ENCODE results near the gene CYB5R3.
"Not testable (repeated sequence)": the region's sequence is repeated elsewhere in the genome, so short reads cannot be mapped to it uniquely, and the experiment has no call there.

CYB5R3 gene

DNA sequence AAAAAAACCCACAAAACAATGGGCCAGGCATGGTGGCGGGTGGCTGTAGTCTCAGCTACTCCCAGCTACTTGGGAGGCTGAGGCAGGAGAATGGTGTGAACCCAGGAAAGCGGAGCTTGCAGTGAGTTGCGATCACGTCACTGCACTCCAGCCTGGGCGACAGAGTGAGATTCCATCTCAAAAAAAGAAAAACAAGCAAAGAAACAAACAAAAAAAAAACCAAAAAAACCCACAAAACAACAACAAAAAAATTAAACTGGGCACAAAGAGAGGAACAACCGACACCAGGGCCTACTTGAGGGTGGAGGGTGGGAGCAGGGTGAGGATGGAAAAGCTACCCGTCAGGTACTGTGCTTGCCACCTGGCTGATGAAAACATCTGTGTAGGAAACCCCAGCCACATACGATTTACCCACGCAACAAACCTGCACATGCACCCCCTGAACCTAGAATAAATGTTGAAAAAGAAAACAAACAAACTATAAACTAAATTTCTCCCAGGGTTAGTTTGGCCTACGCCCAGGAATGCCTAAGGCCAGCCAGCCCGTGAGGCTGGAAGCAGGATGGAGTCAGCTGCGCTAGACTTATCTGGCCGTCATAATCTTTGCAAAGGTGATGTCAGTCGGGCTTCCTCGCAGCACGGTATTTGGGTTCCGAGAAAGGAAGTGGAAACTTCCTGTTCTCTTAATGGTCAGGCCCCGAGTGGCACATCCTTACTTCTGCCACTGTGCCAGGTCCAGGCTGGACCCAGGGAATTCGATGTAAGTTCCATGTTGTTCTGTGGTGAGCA lies 21.9 kb upstream of the CYB5R3 start:
- Histone ChIP-seq H3K4me3 (replicated peaks; ENCODE audit: insufficient read depth, low read length) (no peak overlapping the region), H3K27ac (replicated peaks) (no peak overlapping the region), H3K27me3 (ENCODE audit: insufficient read depth, poor library complexity, severe bottlenecking) (no peaks in the 10 kb centered on the region)
- DNase-seq (ENCODE audit: low read depth in 1 of 2, low spot score in 1 of 2), result peak in 1 of 2 experiments; percentile 14
- TF ChIP-seq SPI1 (IDR thresholded peaks at IDR 0.05; ENCODE audit: borderline replicate concordance, low read depth), result peak; percentile 39; the same call in 1 of the 2 replicates
- TF ChIP-seq, protein P1, sequence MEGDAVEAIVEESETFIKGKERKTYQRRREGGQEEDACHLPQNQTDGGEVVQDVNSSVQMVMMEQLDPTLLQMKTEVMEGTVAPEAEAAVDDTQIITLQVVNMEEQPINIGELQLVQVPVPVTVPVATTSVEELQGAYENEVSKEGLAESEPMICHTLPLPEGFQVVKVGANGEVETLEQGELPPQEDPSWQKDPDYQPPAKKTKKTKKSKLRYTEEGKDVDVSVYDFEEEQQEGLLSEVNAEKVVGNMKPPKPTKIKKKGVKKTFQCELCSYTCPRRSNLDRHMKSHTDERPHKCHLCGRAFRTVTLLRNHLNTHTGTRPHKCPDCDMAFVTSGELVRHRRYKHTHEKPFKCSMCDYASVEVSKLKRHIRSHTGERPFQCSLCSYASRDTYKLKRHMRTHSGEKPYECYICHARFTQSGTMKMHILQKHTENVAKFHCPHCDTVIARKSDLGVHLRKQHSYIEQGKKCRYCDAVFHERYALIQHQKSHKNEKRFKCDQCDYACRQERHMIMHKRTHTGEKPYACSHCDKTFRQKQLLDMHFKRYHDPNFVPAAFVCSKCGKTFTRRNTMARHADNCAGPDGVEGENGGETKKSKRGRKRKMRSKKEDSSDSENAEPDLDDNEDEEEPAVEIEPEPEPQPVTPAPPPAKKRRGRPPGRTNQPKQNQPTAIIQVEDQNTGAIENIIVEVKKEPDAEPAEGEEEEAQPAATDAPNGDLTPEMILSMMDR (IDR thresholded peaks at IDR 0.05; ENCODE audit: insufficient read depth, low read length), result no peak

DNA sequence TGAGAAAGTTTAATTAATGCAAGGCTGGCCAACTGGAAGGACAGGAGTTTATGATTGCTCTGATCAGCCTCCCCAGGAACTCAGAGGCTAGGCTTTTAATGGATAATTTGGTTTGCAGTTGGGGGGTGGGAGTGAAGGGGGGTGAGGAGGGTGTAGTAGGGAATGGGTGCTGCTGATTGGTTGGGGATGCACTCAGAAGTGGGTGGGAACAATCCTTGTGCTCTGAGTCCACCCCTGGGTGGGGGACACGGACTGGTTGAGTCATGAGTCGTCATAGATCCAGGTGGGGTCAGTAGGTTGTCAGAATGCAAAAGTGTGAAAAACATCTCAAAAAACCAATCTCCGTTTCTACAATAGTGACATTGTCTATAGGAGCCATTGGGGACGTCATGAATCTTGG lies 20.9 kb upstream of the CYB5R3 start:
- TF ChIP-seq GABPA (IDR thresholded peaks at IDR 0.05; ENCODE audit: low read depth), result no peak
- TF ChIP-seq POLR2AphosphoS5 (IDR thresholded peaks at IDR 0.05; ENCODE audit: low read depth), result no peak
- no peak for TF ChIP-seq SPI1 (IDR thresholded peaks at IDR 0.05; ENCODE audit: borderline replicate concordance, low read depth)
- TF ChIP-seq, protein P2, sequence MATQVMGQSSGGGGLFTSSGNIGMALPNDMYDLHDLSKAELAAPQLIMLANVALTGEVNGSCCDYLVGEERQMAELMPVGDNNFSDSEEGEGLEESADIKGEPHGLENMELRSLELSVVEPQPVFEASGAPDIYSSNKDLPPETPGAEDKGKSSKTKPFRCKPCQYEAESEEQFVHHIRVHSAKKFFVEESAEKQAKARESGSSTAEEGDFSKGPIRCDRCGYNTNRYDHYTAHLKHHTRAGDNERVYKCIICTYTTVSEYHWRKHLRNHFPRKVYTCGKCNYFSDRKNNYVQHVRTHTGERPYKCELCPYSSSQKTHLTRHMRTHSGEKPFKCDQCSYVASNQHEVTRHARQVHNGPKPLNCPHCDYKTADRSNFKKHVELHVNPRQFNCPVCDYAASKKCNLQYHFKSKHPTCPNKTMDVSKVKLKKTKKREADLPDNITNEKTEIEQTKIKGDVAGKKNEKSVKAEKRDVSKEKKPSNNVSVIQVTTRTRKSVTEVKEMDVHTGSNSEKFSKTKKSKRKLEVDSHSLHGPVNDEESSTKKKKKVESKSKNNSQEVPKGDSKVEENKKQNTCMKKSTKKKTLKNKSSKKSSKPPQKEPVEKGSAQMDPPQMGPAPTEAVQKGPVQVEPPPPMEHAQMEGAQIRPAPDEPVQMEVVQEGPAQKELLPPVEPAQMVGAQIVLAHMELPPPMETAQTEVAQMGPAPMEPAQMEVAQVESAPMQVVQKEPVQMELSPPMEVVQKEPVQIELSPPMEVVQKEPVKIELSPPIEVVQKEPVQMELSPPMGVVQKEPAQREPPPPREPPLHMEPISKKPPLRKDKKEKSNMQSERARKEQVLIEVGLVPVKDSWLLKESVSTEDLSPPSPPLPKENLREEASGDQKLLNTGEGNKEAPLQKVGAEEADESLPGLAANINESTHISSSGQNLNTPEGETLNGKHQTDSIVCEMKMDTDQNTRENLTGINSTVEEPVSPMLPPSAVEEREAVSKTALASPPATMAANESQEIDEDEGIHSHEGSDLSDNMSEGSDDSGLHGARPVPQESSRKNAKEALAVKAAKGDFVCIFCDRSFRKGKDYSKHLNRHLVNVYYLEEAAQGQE (IDR thresholded peaks at IDR 0.05; ENCODE audit: insufficient replicate concordance, low read depth), result no peak
- TF ChIP-seq, protein P1 (IDR thresholded peaks at IDR 0.05; ENCODE audit: insufficient read depth, low read length), result no peak

GRCh38 chr22:42666393-42666792 lies 17.2 kb upstream of the CYB5R3 start:
- H3K27ac ChIP-seq (replicated peaks); H3K4me3 ChIP-seq (replicated peaks; ENCODE audit: insufficient read depth, low read length); DNase-seq (ENCODE audit: low read depth in 1 of 2, low spot score in 1 of 2); H3K27me3 ChIP-seq (ENCODE audit: insufficient read depth, poor library complexity, severe bottlenecking): not testable (repeated sequence)

More for the DNA sequence above, 20.9 kb upstream of the CYB5R3 start:
- Histone ChIP-seq H3K27ac (replicated peaks) (no peak overlapping the region), H3K27me3 (ENCODE audit: insufficient read depth, poor library complexity, severe bottlenecking) (no peaks in the 10 kb centered on the region), H3K4me3 (replicated peaks; ENCODE audit: insufficient read depth, low read length) (no peak overlapping the region)
- DNase-seq (ENCODE audit: low read depth in 1 of 2, low spot score in 1 of 2), result no peak

- peaks cover 8% of the 10 kb centered on the region for H3K27me3 ChIP-seq (ENCODE audit: insufficient read depth, poor library complexity, severe bottlenecking)
- TF ChIP-seq POLR2AphosphoS5 (IDR thresholded peaks at IDR 0.05; ENCODE audit: low read depth) (no peak), SPI1 (IDR thresholded peaks at IDR 0.05; ENCODE audit: borderline replicate concordance, low read depth) (no peak), GABPA (IDR thresholded peaks at IDR 0.05; ENCODE audit: low read depth) (no peak)
- TF ChIP-seq, protein P2 (IDR thresholded peaks at IDR 0.05; ENCODE audit: insufficient replicate concordance, low read depth), result no peak
- TF ChIP-seq, protein P1 (IDR thresholded peaks at IDR 0.05; ENCODE audit: insufficient read depth, low read length), result no peak
- no peak overlapping the region for H3K27ac ChIP-seq (replicated peaks)
- no peak overlapping the region for H3K4me3 ChIP-seq (replicated peaks; ENCODE audit: insufficient read depth, low read length)
- DNase-seq (ENCODE audit: low read depth in 1 of 2, low spot score in 1 of 2), result no peak
Observed at GRCh38 chr22:42664976-42665831, 16.0 kb upstream of the CYB5R3 start.
